Panc1 (cell line): ENCODE data around the gene SPECC1L. TPM values are rescaled to one million over a fixed set of nuclear protein-coding genes. Genes with fewer than 3 reads are reported as not detected.

ENCODE experiments used
- ATAC-seq: fragments of 200-7000 bp; cut with Tn5 transposase; 2 replicates; pipeline ENCODE4 v1.9.1; 2020; ENCODE audit warnings: mild to moderate bottlenecking, moderate library complexity
- BruUV-seq: library from RNA; stranded (reverse); fragments of 400-500 nt; replicated peaks from 2 replicates; lab custom pipeline; 2021; lab: Mats Ljungman, UMichigan
- CTCF ChIA-PET: fragments of 300-600 bp; sonication (Branson Sonifier 250); formaldehyde crosslinking; loops from one replicate; lab custom pipeline; 2022; ENCODE audit warnings: antibody characterized with exemption; lab: Charles Lee
- POLR2A ChIA-PET: fragments of 300-600 bp; sonication (Branson Sonifier 250); formaldehyde crosslinking; loops from one replicate; lab custom pipeline; 2022; ENCODE audit warnings: antibody characterized with exemption; lab: Charles Lee
- DNase-seq: peaks from one replicate; pipeline ENCODE4 v3.0.0-alpha.2; 2010; ENCODE audit warnings: low read depth, low spot score
- H3K27ac ChIP-seq: 2 replicates; pipeline ENCODE4 v1.5.1; 2011; ENCODE audit warnings: mild to moderate bottlenecking, low read length, inconsistent platforms
- H3K27me3 ChIP-seq: fragments of 200-500 bp; sonication (Bioruptor generic); 2 replicates; pipeline ENCODE4 v1.6.0; 2014; ENCODE audit warnings: low read length, inconsistent platforms; ENCODE audit not compliant: control insufficient read depth, insufficient read depth
- H3K36me3 ChIP-seq: fragments of 200-500 bp; sonication (Bioruptor generic); 2 replicates; pipeline ENCODE4 v1.5.1; 2014; ENCODE audit warnings: inconsistent platforms, mild to moderate bottlenecking, low read length, moderate library complexity; ENCODE audit not compliant: control insufficient read depth, insufficient read depth
- H3K4me1 ChIP-seq: 2 replicates; pipeline ENCODE4 v1.5.1; 2011; ENCODE audit warnings: inconsistent platforms, mild to moderate bottlenecking, low read length, moderate library complexity; ENCODE audit not compliant: control insufficient read depth, insufficient read depth
- H3K4me3 ChIP-seq, 2 experiments: 2 replicates each; pipeline ENCODE4 v1.5.1; 2011 to 2012; ENCODE audit warnings: low read depth in 2 of 2, low read length in 2 of 2, mild to moderate bottlenecking in 2 of 2, inconsistent platforms in 1 of 2, moderate library complexity in 1 of 2
- H3K9me3 ChIP-seq: fragments of 200-500 bp; sonication (Bioruptor generic); 2 replicates; pipeline ENCODE4 v1.5.1; 2014; ENCODE audit warnings: low read depth, mild to moderate bottlenecking, inconsistent platforms, low read length, moderate library complexity; ENCODE audit not compliant: control insufficient read depth, insufficient read depth
- CTCF ChIP-seq: fragments of 450-650 bp; IDR thresholded peaks from 2 replicates; pipeline ENCODE4 v1.5.1; 2017; ENCODE audit warnings: mild to moderate bottlenecking
- POLR2AphosphoS5 ChIP-seq: IDR thresholded peaks from 2 replicates; pipeline ENCODE4 v1.6.1; 2012; ENCODE audit warnings: mild to moderate bottlenecking, low read depth, low read length, moderate library complexity
- REST ChIP-seq, 2 experiments: IDR thresholded peaks; 2 replicates each; pipeline ENCODE4 v1.6.1; 2011 to 2012; ENCODE audit warnings: low read depth in 2 of 2, control low read depth in 1 of 2, low read length in 1 of 2, mild to moderate bottlenecking in 1 of 2, moderate library complexity in 1 of 2; ENCODE audit not compliant: insufficient read depth in 1 of 2
- SIN3A ChIP-seq: IDR thresholded peaks from 2 replicates; pipeline ENCODE4 v1.6.1; 2012; ENCODE audit warnings: low read depth, mild to moderate bottlenecking, low read length, moderate library complexity, borderline replicate concordance; ENCODE audit not compliant: insufficient read depth
- TCF7L2 ChIP-seq: IDR thresholded peaks from 2 replicates; pipeline ENCODE4 v1.6.1; 2011; ENCODE audit warnings: mild to moderate bottlenecking, low read depth, low read length, inconsistent platforms
- in situ Hi-C: cut with HindIII; loops from 2 replicates; pipeline ENCODE4 v1.10.0; 2016; ENCODE audit warnings: low sequenced_read_pairs, low pct_unique_long_range_greater_than_20kb
- intact Hi-C: fragments of 100-400 bp; cut with micrococcal nuclease; formaldehyde crosslinking; loops from one replicate; pipeline ENCODE4 v1.10.0; 2022; ENCODE audit not compliant: unreplicated experiment
- total RNA-seq: library from RNA; stranded (reverse); gene quantifications from one replicate; pipeline ENCODE4 v1.2.1, GENCODE V29; 2021; ENCODE audit not compliant: unreplicated experiment

Gene SPECC1L
- total RNA-seq, 1 experiment from 2014 or later = 43.3 TPM

GRCh38 chr22:24426436-24426835 is 155.8 kb downstream of the SPECC1L start:
- no peaks in the 10 kb centered on the region for H3K27me3 ChIP-seq
- no TSS peak for BruUV-seq
- in situ Hi-C loops = no loop called here
- no peak overlapping the region for H3K27ac ChIP-seq
- H3K4me3 ChIP-seq = no peak overlapping the region
- no peak for TF ChIP-seq POLR2AphosphoS5
- no peak for TF ChIP-seq CTCF
- no peak for TF ChIP-seq TCF7L2
- TF ChIP-seq SIN3A = no peak
- TF ChIP-seq REST (IDR thresholded peaks at IDR 0.05; ENCODE audit: insufficient read depth in 1 of 2, low read depth in 2 of 2, low read length in 1 of 2) = no peak
- CTCF ChIA-PET = interaction anchor here (0.8 kb wide), 1 partner anchor 77 kb away, joined by 3 read pairs; no protein-coding TSS in a partner anchor
- POLR2A ChIA-PET = no interaction called here
- H3K9me3 ChIP-seq = no peaks in the 10 kb centered on the region
- H3K4me1 ChIP-seq = peaks cover 8% of the 10 kb centered on the region; the same call in 1 of the 2 replicates
- ATAC-seq (no peak), DNase-seq (no peak)
- intact Hi-C loops = loop anchor here (5.0 kb wide), 1 partner anchor 96 kb away; no protein-coding TSS in a partner anchor
- no peaks in the 10 kb centered on the region for H3K36me3 ChIP-seq

GRCh38 chr22:24426851-24427499 is 156.3 kb downstream of the SPECC1L start:
- no peak overlapping the region for H3K27ac ChIP-seq
- ATAC-seq = no peak
- BruUV-seq = no TSS peak
- H3K36me3 ChIP-seq = no peaks in the 10 kb centered on the region
- H3K4me3 ChIP-seq = no peak overlapping the region
- TF ChIP-seq POLR2AphosphoS5 = no peak
- TF ChIP-seq SIN3A = no peak
- TF ChIP-seq TCF7L2 = no peak
- no peak for TF ChIP-seq REST (IDR thresholded peaks at IDR 0.05; ENCODE audit: insufficient read depth in 1 of 2, low read depth in 2 of 2, low read length in 1 of 2)
- no peak for TF ChIP-seq CTCF
- intact Hi-C loops = loop anchor here (5.0 kb wide), 1 partner anchor 95 kb away; no protein-coding TSS in a partner anchor
- no peak for DNase-seq
- H3K9me3 ChIP-seq = no peaks in the 10 kb centered on the region
- CTCF ChIA-PET = interaction anchor here (0.6 kb wide), 1 partner anchor 76 kb away, joined by 3 read pairs; no protein-coding TSS in a partner anchor
- no peaks in the 10 kb centered on the region for H3K27me3 ChIP-seq
- peaks cover 8% of the 10 kb centered on the region; the same call in 1 of the 2 replicates for H3K4me1 ChIP-seq
- in situ Hi-C loops = no loop called here
- POLR2A ChIA-PET = no interaction called here
